GM19025 (cell line): ENCODE measurements around the gene POLE4.

Source experiments
- ATAC-seq: cut with Tn5 transposase; IDR thresholded peaks from one replicate; pipeline ENCODE4 v1.9.1; 2021; ENCODE audit warnings: mild to moderate bottlenecking, low read depth, moderate library complexity; ENCODE audit not compliant: unreplicated experiment

POLE4 gene

DNA sequence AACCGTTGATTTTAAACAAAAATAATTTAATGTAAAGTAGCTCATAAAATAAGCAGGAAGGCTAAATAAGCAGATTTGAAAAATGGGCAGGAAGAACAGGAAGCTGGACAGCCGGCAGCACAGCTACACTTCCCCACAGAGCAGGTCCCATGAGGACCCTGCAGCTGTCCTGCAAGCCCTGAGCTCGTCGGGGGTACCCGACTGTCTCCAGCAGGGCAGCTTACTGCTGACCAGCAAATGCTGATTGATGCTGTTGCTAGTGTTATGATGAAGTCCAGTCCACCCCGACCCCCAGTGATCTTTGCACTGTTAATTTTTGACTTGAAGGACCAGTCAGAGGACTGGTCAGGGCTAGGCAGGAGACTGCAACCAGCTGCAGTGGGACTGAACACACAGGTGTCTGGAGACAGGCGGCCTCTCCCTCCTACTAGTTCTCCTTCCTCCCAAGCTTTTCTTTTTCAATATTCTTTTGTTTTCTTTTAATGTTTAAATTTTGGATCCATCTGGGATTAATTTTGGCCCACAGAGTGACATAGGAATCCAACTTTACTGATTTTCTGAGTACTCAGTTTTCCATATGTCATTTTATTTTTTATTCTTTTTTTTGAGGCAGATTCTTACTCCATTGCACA, 27.7 kb downstream of the POLE4 start:
- no peak for ATAC-seq

DNA sequence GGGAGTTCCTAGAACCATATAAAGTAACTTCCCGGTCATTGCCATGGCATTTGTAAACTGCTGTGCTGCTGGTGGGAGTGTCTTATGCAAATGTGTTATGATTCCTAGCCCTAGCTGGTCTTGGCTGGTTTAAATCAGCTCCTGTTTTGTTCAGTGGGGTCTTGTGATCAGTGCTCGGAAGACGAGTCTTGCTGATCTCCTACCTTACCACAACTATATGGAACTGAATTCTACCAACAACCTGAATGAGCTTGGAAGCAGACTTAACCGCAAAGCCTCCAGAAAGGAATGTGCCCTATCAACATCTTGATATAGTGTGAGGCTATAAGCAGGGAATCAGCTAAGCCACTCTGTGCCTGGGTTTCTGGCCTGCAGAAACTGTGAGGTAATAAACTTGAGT, 33.5 kb downstream of the POLE4 start:
- no peak for ATAC-seq

DNA sequence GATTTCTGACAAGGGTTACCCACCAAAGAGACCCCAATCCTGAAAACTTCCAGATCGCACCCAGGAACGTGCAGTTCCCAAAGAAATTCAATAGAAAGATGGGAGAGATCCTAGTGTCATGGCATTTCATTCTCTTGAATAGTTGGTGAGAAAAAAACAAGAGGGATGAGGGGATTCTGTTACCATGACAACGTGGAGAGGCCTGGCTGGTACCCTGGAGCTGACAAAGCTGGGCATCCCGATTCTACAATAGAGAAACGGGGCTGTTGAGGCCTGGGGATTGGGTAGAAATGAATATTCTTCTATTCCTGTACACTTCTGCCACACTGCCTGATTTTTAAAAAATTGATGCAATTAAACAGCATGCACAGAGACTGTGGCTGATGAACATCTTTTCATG, 41.0 kb downstream of the POLE4 start:
- no peak for ATAC-seq

DNA sequence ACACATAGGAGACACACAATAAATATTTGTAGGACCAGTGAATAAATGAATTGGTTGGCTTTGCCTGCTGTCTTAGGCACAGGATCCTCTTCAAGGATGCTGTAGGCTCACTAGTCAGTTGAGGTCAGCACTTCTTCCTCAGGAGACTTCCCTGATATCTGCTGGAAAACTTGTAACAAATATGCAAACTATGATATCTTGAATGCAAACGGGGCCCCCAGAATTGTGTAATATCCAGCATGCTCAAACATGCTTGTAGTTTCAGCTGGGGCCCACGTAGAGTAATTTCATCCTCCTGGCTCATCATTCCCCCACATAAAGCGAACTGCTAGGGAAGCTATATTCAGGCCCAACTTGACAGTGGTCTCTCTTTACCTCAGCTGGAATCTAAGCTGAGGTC, 43.6 kb downstream of the POLE4 start:
- no peak for ATAC-seq

DNA sequence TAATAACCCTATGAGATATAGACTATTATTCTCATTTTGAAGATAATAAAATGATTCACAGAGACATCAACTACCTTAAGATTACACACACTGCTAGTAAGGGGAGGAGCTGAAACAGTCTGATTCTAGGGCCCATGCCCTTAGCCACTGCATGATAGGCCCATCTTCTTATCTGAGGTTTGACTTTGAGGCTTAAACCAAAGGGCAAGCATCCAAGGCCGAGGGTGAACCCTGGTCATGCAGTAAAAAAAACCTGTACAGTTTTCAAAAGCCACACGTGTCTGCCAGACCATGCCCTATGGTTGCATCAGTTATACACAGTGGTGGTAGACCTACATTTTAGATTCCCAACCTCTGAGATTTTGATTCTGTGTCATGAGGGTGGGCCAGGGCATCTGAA, 44.8 kb downstream of the POLE4 start:
- no peak for ATAC-seq

DNA sequence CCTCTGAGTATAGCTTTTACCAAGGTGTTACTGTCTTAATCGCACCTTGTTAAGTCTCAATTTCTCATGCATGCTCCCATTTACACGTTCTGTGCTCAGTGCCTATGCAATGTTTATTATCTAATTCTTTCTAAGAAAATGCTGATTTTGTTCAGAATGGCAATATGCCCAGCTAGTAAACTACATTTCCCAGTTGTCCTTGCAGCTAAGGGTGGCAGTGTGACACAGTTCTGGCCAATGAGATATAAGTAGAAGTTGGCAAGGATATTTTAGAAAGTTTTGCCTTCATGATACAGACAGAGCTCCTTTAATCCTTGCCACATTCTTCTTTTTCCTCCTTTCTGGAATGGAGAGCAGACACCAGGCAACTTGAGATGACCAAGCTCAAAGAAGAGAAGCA, 45.3 kb downstream of the POLE4 start:
- no peak for ATAC-seq

DNA sequence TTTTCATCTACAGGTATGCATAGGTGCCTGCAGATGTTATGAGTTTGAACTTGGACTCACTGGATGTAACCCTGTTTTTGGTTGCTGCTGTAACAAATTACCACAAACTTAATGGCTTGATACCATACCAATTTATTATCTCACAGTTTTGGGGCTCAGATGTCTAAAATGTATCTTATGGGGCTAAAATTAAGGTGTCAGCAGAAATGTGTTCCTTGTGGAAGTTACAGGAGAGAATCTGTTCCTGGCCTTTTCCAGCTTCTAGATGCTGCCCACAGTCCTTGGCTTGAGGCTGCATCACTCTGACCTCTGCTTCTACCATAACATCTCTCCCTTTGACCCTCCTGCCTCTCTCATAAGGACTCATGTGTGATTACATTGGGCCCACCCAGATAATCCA, 47.6 kb downstream of the POLE4 start:
- no peak for ATAC-seq

DNA sequence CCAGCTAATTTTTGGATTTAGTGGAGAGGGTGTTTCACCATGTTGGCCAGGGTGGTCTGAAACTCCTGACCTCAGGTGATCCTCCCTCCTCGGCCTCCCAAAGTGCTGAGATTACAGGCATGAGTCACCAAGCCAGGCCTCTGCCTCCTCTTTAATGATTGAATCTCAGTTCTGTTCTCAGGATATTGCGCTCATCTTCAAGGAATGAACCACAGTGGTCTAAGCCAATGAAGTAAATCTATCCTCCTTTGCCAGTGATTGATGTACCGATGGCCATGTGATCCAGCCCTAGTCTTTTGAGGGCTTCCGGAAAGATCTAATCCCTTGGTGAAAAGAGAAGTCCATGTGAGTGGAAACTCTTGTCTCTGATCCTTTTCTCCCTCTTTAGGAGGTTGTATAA, 48.6 kb downstream of the POLE4 start:
- no peak for ATAC-seq

DNA sequence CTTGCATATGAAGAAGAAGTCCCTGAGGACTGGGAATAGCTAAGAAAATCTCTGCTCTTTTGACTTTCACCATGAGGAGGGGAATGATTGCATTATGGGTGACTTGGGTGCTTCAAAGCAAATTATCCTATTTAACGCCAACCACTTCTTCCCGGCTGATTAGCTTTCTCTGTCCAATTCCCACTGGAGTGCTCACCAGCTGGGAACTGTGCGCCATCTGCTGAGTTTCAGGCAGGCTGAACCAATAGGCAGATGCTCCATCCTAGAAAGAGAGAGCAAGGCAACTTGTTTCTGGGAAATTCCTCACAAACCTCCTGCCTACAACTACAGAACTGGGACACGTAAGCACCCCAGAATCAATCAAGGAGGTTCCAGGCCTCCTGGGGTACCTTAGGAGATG, 49.4 kb downstream of the POLE4 start:
- no peak for ATAC-seq

DNA sequence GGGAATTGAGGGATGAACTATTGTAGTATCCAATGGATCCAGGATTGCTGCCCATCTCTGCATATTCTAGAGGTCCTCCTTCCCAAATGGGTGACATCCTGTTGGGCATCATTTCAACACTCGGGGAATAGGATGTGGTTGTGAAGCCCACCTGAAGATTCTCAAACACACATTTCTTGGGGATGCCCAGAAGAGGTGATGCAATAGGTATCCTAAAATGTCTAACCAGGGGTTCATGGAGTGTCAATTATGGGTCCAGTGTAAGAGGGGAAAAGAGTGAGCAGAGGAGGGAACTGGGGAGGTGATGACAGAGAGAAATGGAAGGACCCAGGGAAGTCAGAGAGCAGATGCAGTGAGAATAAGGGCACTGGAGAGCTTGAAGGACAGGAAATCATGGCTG, 52.1 kb downstream of the POLE4 start:
- ATAC-seq = no peak

DNA sequence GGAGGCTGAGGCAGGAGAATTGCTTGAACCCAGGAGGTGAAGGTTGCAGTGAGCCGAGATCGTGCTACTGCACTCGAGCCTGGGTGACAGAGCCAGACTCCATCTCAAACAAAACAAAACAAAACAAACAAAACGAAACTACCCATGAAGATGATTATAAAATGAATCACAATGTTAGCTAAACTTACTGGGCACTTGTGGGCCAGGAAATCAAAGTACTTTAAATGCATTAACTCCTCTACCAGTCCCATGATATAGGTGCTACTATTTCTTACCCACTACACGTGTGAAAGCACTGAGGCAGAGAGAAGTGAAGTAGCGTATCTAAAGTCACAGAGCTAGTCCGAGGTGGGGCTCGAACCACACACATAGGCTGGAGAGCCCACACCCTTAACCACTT, 53.6 kb downstream of the POLE4 start:
- no peak for ATAC-seq

DNA sequence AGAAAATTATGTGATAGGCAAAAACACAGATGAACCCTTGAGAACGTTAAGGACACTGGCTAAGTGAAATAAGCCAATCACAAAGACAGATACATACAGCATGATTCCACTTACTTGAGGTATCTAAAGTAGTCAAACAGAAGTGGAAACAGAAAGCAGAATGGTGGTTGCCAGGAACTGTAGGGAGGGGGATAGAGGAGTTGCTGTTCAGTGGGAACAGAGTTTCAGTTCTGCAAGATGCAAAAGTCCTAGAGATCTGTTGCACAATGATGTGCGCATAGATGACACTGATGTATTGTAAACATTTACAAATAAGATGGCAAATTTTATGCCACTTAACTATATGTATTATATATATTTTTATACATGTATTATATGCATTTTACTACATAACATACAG, 59.7 kb downstream of the POLE4 start:
- ATAC-seq = no peak
